Myocyte (in vitro differentiated cells): ENCODE results near the gene CDPF1. TPM values are rescaled to one million over a fixed set of nuclear protein-coding genes. Genes with fewer than 3 reads are reported as not detected.

Experiments used
- DNase-seq: peaks from one replicate; pipeline ENCODE4 v3.0.0-alpha.2; 2012; ENCODE audit warnings: low read depth
- polyA plus RNA-seq: library from polyadenylated mRNA; unstranded; fragments of >200 nt; gene quantifications from one replicate; pipeline ENCODE4 v1.2.1, GENCODE V29; 2012; ENCODE audit warnings: missing spikeins
- total RNA-seq: library from RNA; depleted of rRNA; stranded (reverse); fragments of >200 nt; gene quantifications from 2 replicates; pipeline ENCODE4 v1.2.3, GENCODE V29; 2014

The CDPF1 gene
- 11.6 and 21.3 TPM in 2 replicates for total RNA-seq
- polyA plus RNA-seq, result 10.9 TPM

GRCh38 chr22:46250035-46250782 lies at the start of gene CDPF1:
Gene CDPF1 (minus strand): TSS chr22:46250293. CDS start chr22:46248284, 2,009 bp downstream.
- DNase-seq, result peak; percentile 92

GRCh38 chr22:46299101-46299500 lies 49.0 kb upstream of the CDPF1 start:
- DNase-seq, result no peak

- DNase-seq, result peak; percentile 27
Measured at GRCh38 chr22:46297151-46297812, 47.2 kb upstream of the CDPF1 start.

- DNase-seq, result peak; percentile 98
Measured at GRCh38 chr22:46296257-46297150, 46.4 kb upstream of the CDPF1 start, which contains the start of gene GTSE1. Gene GTSE1 (plus strand): TSS chr22:46296870. CDS start chr22:46297401, 531 bp downstream.

GRCh38 chr22:46295277-46295971 lies 45.3 kb upstream of the CDPF1 start:
- DNase-seq, result no peak

- DNase-seq, result no peak
Measured at GRCh38 chr22:46294784-46295183, 44.7 kb upstream of the CDPF1 start.

- no peak for DNase-seq
Measured at GRCh38 chr22:46293577-46294260, 43.6 kb upstream of the CDPF1 start.

- no peak for DNase-seq
Measured at GRCh38 chr22:46292732-46293131, 42.6 kb upstream of the CDPF1 start.

GRCh38 chr22:46292173-46292572 lies 42.1 kb upstream of the CDPF1 start:
- DNase-seq, result no peak

- no peak for DNase-seq
Measured at GRCh38 chr22:46290843-46291785, 41.0 kb upstream of the CDPF1 start.

- peak; percentile 81 for DNase-seq
Measured at GRCh38 chr22:46290121-46290842, 40.2 kb upstream of the CDPF1 start.

- DNase-seq, result no peak
Measured at GRCh38 chr22:46289244-46289891, 39.3 kb upstream of the CDPF1 start.

- no peak for DNase-seq
Measured at GRCh38 chr22:46288846-46289243, 38.8 kb upstream of the CDPF1 start.

- no peak for DNase-seq
Measured at GRCh38 chr22:46287873-46288751, 38.0 kb upstream of the CDPF1 start.

- no peak for DNase-seq
Measured at GRCh38 chr22:46286941-46287872, 37.1 kb upstream of the CDPF1 start.

- DNase-seq, result peak; percentile 30
Measured at GRCh38 chr22:46286006-46286405, 35.9 kb upstream of the CDPF1 start.
